Activated T-helper 2 cell treated with anti-CD3 and anti-CD28 coated beads, Interferon-gamma antibody, Interleukin-2, Interleukin-4, amounts not matched to agents 10 μg/mL and 5 μg/mL and 100 μg/mL, durations not matched to agents 14 hours and 24 hours and 36 hours (primary cell): ENCODE data around the gene LAMTOR1. TPM values are rescaled to one million over a fixed set of nuclear protein-coding genes. Genes with fewer than 3 reads are reported as not detected.

Experiments used
- DNase-seq: peaks from one replicate; pipeline ENCODE4 v3.0.0; 2021; ENCODE audit warnings: low spot score
- H3K27ac Mint-ChIP-seq: one replicate; pipeline ENCODE4 v1.8.0; 2021; ENCODE audit warnings: mixed read lengths
- H3K27me3 Mint-ChIP-seq: one replicate; pipeline ENCODE4 v1.8.0; 2021; ENCODE audit warnings: low read depth, mixed read lengths
- H3K36me3 Mint-ChIP-seq: one replicate; pipeline ENCODE4 v1.8.0; 2021; ENCODE audit warnings: low read depth, mixed read lengths
- H3K4me1 Mint-ChIP-seq: one replicate; pipeline ENCODE4 v1.8.0; 2021; ENCODE audit warnings: low read depth, mixed read lengths
- H3K4me3 Mint-ChIP-seq: one replicate; pipeline ENCODE4 v1.8.0; 2021; ENCODE audit warnings: low read depth, mild to moderate bottlenecking, moderate library complexity, mixed read lengths
- H3K9me3 Mint-ChIP-seq: one replicate; pipeline ENCODE4 v1.8.0; 2021; ENCODE audit warnings: mixed read lengths
- intact Hi-C: fragments of 100-400 bp; cut with micrococcal nuclease; formaldehyde crosslinking; loops from one replicate; pipeline ENCODE4 v1.15.1; 2023
- total RNA-seq: library from RNA; stranded (reverse); gene quantifications from 2 replicates; pipeline ENCODE4 v1.2.3, GENCODE V29; 2022

Gene LAMTOR1
- total RNA-seq, 1 donor from 2014 or later: 95.1 TPM

- no peak overlapping the region for H3K4me3 Mint-ChIP-seq
- peaks cover 22% of the 10 kb centered on the region for H3K36me3 Mint-ChIP-seq
- no peaks in the 10 kb centered on the region for H3K27me3 Mint-ChIP-seq
- intact Hi-C loops: no loop called here
- H3K4me1 Mint-ChIP-seq: peaks cover 24% of the 10 kb centered on the region
- no peak overlapping the region for H3K27ac Mint-ChIP-seq
- DNase-seq: no peak
- H3K9me3 Mint-ChIP-seq: no peaks in the 10 kb centered on the region
Observed at GRCh38 chr11:72088076-72088808, 14.9 kb downstream of the LAMTOR1 start.

- no peaks in the 10 kb centered on the region for H3K27me3 Mint-ChIP-seq
- H3K36me3 Mint-ChIP-seq: peaks cover 17% of the 10 kb centered on the region
- no peak overlapping the region for H3K4me3 Mint-ChIP-seq
- H3K4me1 Mint-ChIP-seq: peaks cover 29% of the 10 kb centered on the region
- intact Hi-C loops: no loop called here
- H3K27ac Mint-ChIP-seq: no peak overlapping the region
- no peaks in the 10 kb centered on the region for H3K9me3 Mint-ChIP-seq
- no peak for DNase-seq
Observed at GRCh38 chr11:72085621-72086351, 17.3 kb downstream of the LAMTOR1 start.

GRCh38 chr11:72084965-72085364 is 18.1 kb downstream of the LAMTOR1 start:
- Mint-ChIP-seq H3K9me3 (no peaks in the 10 kb centered on the region), H3K4me3 (no peak overlapping the region), H3K4me1 (peaks cover 31% of the 10 kb centered on the region), H3K27ac (no peak overlapping the region), H3K27me3 (no peaks in the 10 kb centered on the region), H3K36me3 (peaks cover 19% of the 10 kb centered on the region)
- intact Hi-C loops: no loop called here
- no peak for DNase-seq

GRCh38 chr11:72084076-72084475 is 19.0 kb downstream of the LAMTOR1 start:
- intact Hi-C loops: no loop called here

GRCh38 chr11:72083414-72083813 is 19.7 kb downstream of the LAMTOR1 start:
- Mint-ChIP-seq H3K27me3 (no peaks in the 10 kb centered on the region), H3K36me3 (peaks cover 15% of the 10 kb centered on the region), H3K9me3 (no peaks in the 10 kb centered on the region), H3K4me3 (no peak overlapping the region), H3K27ac (no peak overlapping the region), H3K4me1 (peaks cover 32% of the 10 kb centered on the region)
- intact Hi-C loops: no loop called here
- DNase-seq: no peak

More at GRCh38 chr11:72084076-72084475, 19.0 kb downstream of the LAMTOR1 start:
- H3K4me1 Mint-ChIP-seq: peaks cover 29% of the 10 kb centered on the region
- H3K9me3 Mint-ChIP-seq: no peaks in the 10 kb centered on the region
- peaks cover 14% of the 10 kb centered on the region for H3K36me3 Mint-ChIP-seq
- H3K4me3 Mint-ChIP-seq: no peak overlapping the region
- no peak for DNase-seq
- H3K27ac Mint-ChIP-seq: no peak overlapping the region
- no peaks in the 10 kb centered on the region for H3K27me3 Mint-ChIP-seq

GRCh38 chr11:72081821-72082453 is 21.2 kb downstream of the LAMTOR1 start:
- Mint-ChIP-seq H3K36me3 (peaks cover 15% of the 10 kb centered on the region), H3K27ac (peak overlapping the region; percentile 68), H3K9me3 (no peaks in the 10 kb centered on the region), H3K4me3 (peak overlapping the region; percentile 72), H3K4me1 (peaks cover 35% of the 10 kb centered on the region), H3K27me3 (no peaks in the 10 kb centered on the region)
- intact Hi-C loops: loop anchor here (2.0 kb wide), 2 partner anchors 153 to 295 kb away; partner anchors contain the start of genes RNF121 and XNDC1N
- no peak for DNase-seq

- Mint-ChIP-seq H3K27ac (peak overlapping the region; percentile 92), H3K4me1 (peaks cover 38% of the 10 kb centered on the region), H3K36me3 (peaks cover 15% of the 10 kb centered on the region), H3K4me3 (peak overlapping the region; percentile 90), H3K9me3 (no peaks in the 10 kb centered on the region), H3K27me3 (no peaks in the 10 kb centered on the region)
- intact Hi-C loops: loop anchor here (2.0 kb wide), 2 partner anchors 152 to 294 kb away; partner anchors contain the start of genes RNF121 and XNDC1N
- DNase-seq: no peak
Observed at GRCh38 chr11:72081184-72081644, 21.9 kb downstream of the LAMTOR1 start.

- intact Hi-C loops: loop anchor here (1.0 to 2.0 kb wide), 7 partner anchors 23 to 354 kb away; partner anchors contain the start of genes ANAPC15, CLPB, LAMTOR1 and RNF121
- Mint-ChIP-seq H3K4me1 (peaks cover 39% of the 10 kb centered on the region), H3K36me3 (peaks cover 17% of the 10 kb centered on the region), H3K9me3 (no peaks in the 10 kb centered on the region), H3K27me3 (no peaks in the 10 kb centered on the region), H3K4me3 (peak within 1 kb of the TSS; percentile 90), H3K27ac (peak within 1 kb of the TSS; percentile 92)
- peak; percentile 99 for DNase-seq
Observed at GRCh38 chr11:72080326-72081183, 22.5 kb downstream of the LAMTOR1 start, which contains the start of the genes LRRC51 and NUMA1. LRRC51 (plus strand) TSS chr11:72080850; CDS start chr11:72089084, 8,234 bp downstream. NUMA1 (minus strand) TSS chr11:72080542; CDS start chr11:72035943, 44,599 bp downstream.

GRCh38 chr11:72079819-72080325 is 23.2 kb downstream of the LAMTOR1 start:
- peak overlapping the region; percentile 92 for H3K27ac Mint-ChIP-seq
- no peaks in the 10 kb centered on the region for H3K27me3 Mint-ChIP-seq
- intact Hi-C loops: loop anchor here (1.0 to 2.0 kb wide), 7 partner anchors 23 to 354 kb away; partner anchors contain the start of genes ANAPC15, CLPB, LAMTOR1 and RNF121
- H3K4me3 Mint-ChIP-seq: peak overlapping the region; percentile 90
- DNase-seq: no peak
- H3K36me3 Mint-ChIP-seq: peaks cover 21% of the 10 kb centered on the region
- H3K4me1 Mint-ChIP-seq: peaks cover 44% of the 10 kb centered on the region
- H3K9me3 Mint-ChIP-seq: no peaks in the 10 kb centered on the region

GRCh38 chr11:72078477-72078876 is 24.6 kb downstream of the LAMTOR1 start:
- Mint-ChIP-seq H3K4me3 (peak overlapping the region; percentile 90), H3K27ac (peak overlapping the region; percentile 60), H3K27me3 (no peaks in the 10 kb centered on the region), H3K4me1 (peaks cover 44% of the 10 kb centered on the region), H3K9me3 (no peaks in the 10 kb centered on the region), H3K36me3 (peaks cover 26% of the 10 kb centered on the region)
- no peak for DNase-seq
- intact Hi-C loops: no loop called here

GRCh38 chr11:72075756-72076155 is 27.3 kb downstream of the LAMTOR1 start:
- intact Hi-C loops: no loop called here
- no peaks in the 10 kb centered on the region for H3K9me3 Mint-ChIP-seq
- H3K4me3 Mint-ChIP-seq: no peak overlapping the region
- no peaks in the 10 kb centered on the region for H3K27me3 Mint-ChIP-seq
- H3K27ac Mint-ChIP-seq: no peak overlapping the region
- H3K4me1 Mint-ChIP-seq: peaks cover 49% of the 10 kb centered on the region
- no peak for DNase-seq
- peaks cover 33% of the 10 kb centered on the region for H3K36me3 Mint-ChIP-seq
